DMS79 (cell line): ENCODE measurements around the gene GPATCH2.
"Not testable (repeated sequence)": the region's sequence is repeated elsewhere in the genome, so short reads cannot be mapped to it uniquely, and the experiment has no call there.

Experiments used
- DNase-seq: peaks from one replicate; lab custom pipeline; 2025; lab: John Stamatoyannopoulos, UW

Gene GPATCH2

GRCh38 chr1:217449370-217449769, 181.5 kb downstream of the GPATCH2 start:
- no peak for DNase-seq

GRCh38 chr1:217443845-217444244, 187.0 kb downstream of the GPATCH2 start:
- no peak for DNase-seq

- DNase-seq: no peak
Observed at GRCh38 chr1:217437376-217437775, 193.5 kb downstream of the GPATCH2 start.

GRCh38 chr1:217435204-217435603, 195.7 kb downstream of the GPATCH2 start:
- DNase-seq: no peak

- DNase-seq: no peak
Observed at GRCh38 chr1:217433664-217434063, 197.2 kb downstream of the GPATCH2 start.

- DNase-seq: no peak
Observed at GRCh38 chr1:217432339-217432738, 198.6 kb downstream of the GPATCH2 start.

- no peak for DNase-seq
Observed at GRCh38 chr1:217431395-217431794, 199.5 kb downstream of the GPATCH2 start.

- no peak for DNase-seq
Observed at GRCh38 chr1:217425422-217425821, 205.5 kb downstream of the GPATCH2 start.

- no peak for DNase-seq
Observed at GRCh38 chr1:217419194-217419551, 211.7 kb downstream of the GPATCH2 start.

GRCh38 chr1:217418269-217419193, 212.4 kb downstream of the GPATCH2 start:
- DNase-seq: no peak

- DNase-seq: no peak
Observed at GRCh38 chr1:217417363-217417762, 213.5 kb downstream of the GPATCH2 start.

GRCh38 chr1:217407534-217408001, 223.3 kb downstream of the GPATCH2 start:
- no peak for DNase-seq

GRCh38 chr1:217403026-217403720, 227.7 kb downstream of the GPATCH2 start:
- no peak for DNase-seq

GRCh38 chr1:217402301-217402700, 228.6 kb downstream of the GPATCH2 start:
- DNase-seq: no peak

GRCh38 chr1:217393896-217394295, 237.0 kb downstream of the GPATCH2 start:
- DNase-seq: no peak

- DNase-seq: no peak
Observed at GRCh38 chr1:217392441-217392840, 238.4 kb downstream of the GPATCH2 start.

GRCh38 chr1:217389895-217390294, 241.0 kb downstream of the GPATCH2 start:
- DNase-seq: no peak

- no peak for DNase-seq
Observed at GRCh38 chr1:217388522-217389065, 242.3 kb downstream of the GPATCH2 start.

- not testable (repeated sequence) for DNase-seq
Observed at GRCh38 chr1:217381773-217382172, 249.1 kb downstream of the GPATCH2 start.

- DNase-seq: not testable (repeated sequence)
Observed at GRCh38 chr1:217379804-217380203, 251.1 kb downstream of the GPATCH2 start.

GRCh38 chr1:217379336-217379735, 251.6 kb downstream of the GPATCH2 start:
- DNase-seq: no peak
